Femur (tissue), 1 donor: ENCODE data around the gene TBC1D22A.
A peak's percentile ranks its signal among the peaks of the same experiment; 100 is the strongest.
"Not testable (repeated sequence)": the region's sequence is repeated elsewhere in the genome, so short reads cannot be mapped to it uniquely, and the experiment has no call there.

Experiments used
- DNase-seq: peaks from one replicate; pipeline ENCODE4 v3.0.0-alpha.2; 2017

Gene TBC1D22A

GRCh38 chr22:47131632-47132427 is 369.4 kb downstream of the TBC1D22A start:
- no peak for DNase-seq

- DNase-seq, result no peak
Measured at GRCh38 chr22:47132428-47132825, 370.0 kb downstream of the TBC1D22A start.

GRCh38 chr22:47133061-47133969 is 370.9 kb downstream of the TBC1D22A start:
- DNase-seq, result no peak

- DNase-seq, result no peak
Measured at GRCh38 chr22:47134222-47134621, 371.8 kb downstream of the TBC1D22A start.

- DNase-seq, result no peak
Measured at GRCh38 chr22:47135338-47135737, 372.9 kb downstream of the TBC1D22A start.

- DNase-seq, result no peak
Measured at GRCh38 chr22:47136050-47136449, 373.6 kb downstream of the TBC1D22A start.

GRCh38 chr22:47136671-47137070 is 374.2 kb downstream of the TBC1D22A start:
- no peak for DNase-seq

- peak; percentile 60 for DNase-seq
Measured at GRCh38 chr22:47139013-47139789, 376.8 kb downstream of the TBC1D22A start.

- no peak for DNase-seq
Measured at GRCh38 chr22:47139790-47140119, 377.3 kb downstream of the TBC1D22A start.

- not testable (repeated sequence) for DNase-seq
Measured at GRCh38 chr22:47140975-47141374, 378.5 kb downstream of the TBC1D22A start.

- DNase-seq, result no peak
Measured at GRCh38 chr22:47142427-47143046, 380.1 kb downstream of the TBC1D22A start.

- no peak for DNase-seq
Measured at GRCh38 chr22:47143249-47143938, 380.9 kb downstream of the TBC1D22A start.

GRCh38 chr22:47144076-47144765 is 381.8 kb downstream of the TBC1D22A start:
- no peak for DNase-seq

- no peak for DNase-seq
Measured at GRCh38 chr22:47144791-47145425, 382.5 kb downstream of the TBC1D22A start.

GRCh38 chr22:47145883-47146282 is 383.4 kb downstream of the TBC1D22A start:
- no peak for DNase-seq

GRCh38 chr22:47146391-47146790 is 383.9 kb downstream of the TBC1D22A start:
- no peak for DNase-seq

GRCh38 chr22:47146941-47147340 is 384.5 kb downstream of the TBC1D22A start:
- DNase-seq, result no peak

GRCh38 chr22:47147572-47147971 is 385.1 kb downstream of the TBC1D22A start:
- no peak for DNase-seq

GRCh38 chr22:47148510-47148909 is 386.1 kb downstream of the TBC1D22A start:
- no peak for DNase-seq

GRCh38 chr22:47148956-47149728 is 386.7 kb downstream of the TBC1D22A start:
- DNase-seq, result no peak
